Activated CD4-positive, alpha-beta T cell treated with anti-CD3 and anti-CD28 coated beads, Interleukin-2, amount 50 U/mL, for 4 hours (primary cell): ENCODE results near the gene CTNNAL1.
"Not testable (repeated sequence)": the region's sequence is repeated elsewhere in the genome, so short reads cannot be mapped to it uniquely, and the experiment has no call there.

Experiments
- DNase-seq, 2 experiments: peaks; one replicate each; pipeline ENCODE4 v3.0.0-alpha.2; 2020

The CTNNAL1 gene, protein sequence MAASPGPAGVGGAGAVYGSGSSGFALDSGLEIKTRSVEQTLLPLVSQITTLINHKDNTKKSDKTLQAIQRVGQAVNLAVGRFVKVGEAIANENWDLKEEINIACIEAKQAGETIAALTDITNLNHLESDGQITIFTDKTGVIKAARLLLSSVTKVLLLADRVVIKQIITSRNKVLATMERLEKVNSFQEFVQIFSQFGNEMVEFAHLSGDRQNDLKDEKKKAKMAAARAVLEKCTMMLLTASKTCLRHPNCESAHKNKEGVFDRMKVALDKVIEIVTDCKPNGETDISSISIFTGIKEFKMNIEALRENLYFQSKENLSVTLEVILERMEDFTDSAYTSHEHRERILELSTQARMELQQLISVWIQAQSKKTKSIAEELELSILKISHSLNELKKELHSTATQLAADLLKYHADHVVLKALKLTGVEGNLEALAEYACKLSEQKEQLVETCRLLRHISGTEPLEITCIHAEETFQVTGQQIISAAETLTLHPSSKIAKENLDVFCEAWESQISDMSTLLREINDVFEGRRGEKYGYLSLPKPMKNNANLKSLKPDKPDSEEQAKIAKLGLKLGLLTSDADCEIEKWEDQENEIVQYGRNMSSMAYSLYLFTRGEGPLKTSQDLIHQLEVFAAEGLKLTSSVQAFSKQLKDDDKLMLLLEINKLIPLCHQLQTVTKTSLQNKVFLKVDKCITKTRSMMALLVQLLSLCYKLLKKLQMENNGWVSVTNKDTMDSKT

DNA sequence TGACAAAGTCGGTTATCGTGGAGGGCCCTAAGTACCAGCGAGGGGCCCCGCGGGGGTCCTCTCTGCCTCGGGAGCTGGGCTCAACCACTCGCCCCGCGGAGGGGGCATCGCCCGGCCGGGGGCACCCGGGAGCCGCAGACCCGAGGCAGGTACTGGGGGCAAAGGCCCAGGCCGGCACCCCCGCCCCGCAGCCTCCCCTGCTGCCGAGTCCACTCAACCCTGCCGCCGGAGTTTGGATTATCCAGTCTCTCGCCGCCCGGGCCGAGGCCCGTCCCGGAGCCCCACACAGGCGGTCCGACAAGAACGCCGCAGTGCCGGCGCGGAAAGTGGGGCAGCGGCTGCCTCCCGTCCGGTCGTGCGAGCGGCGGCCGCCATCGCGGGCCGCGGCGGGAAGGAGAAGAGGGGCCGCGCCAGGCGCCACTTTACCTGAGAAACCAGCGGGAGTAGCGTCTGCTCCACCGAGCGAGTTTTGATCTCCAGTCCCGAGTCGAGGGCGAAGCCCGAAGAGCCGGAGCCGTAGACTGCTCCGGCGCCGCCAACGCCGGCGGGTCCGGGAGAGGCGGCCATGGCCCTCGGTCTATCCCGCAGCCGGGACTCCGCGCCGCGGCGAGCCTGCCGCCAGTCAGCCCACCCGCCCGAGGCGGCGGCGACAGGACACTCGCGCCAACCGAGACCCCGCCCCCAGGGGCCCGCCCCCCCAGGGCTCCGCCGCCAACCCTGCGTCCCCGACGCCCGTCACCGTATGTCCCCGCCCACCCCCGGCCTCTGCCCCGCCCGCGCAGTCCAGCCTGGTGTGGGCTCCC lies at the start of gene CTNNAL1:
TSS of gene CTNNAL1 (minus strand) at position 624 of the 803 bp plus-strand sequence. CDS start at position 567, 57 bp downstream.
- DNase-seq: peak; percentile 79 to 80

DNA sequence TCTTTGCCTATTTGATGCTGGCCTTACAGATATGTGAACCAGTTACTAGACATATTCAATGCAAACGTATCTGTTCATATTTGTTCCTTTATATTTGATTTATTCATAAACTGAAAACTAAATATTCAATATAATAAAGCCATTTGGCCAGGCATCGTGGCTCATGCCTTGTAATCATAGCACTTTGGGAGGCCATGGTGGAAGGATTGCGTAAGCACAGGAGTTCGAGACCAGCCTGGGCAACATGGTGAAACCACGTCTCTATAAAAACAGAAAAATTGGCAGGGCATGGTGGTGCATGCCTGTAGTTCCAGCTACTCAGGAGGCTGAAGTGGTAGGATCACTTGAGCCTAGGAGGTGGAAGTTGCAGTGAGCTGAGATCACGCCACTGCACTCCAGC lies 49.2 kb upstream of the CTNNAL1 start:
- no peak for DNase-seq

DNA sequence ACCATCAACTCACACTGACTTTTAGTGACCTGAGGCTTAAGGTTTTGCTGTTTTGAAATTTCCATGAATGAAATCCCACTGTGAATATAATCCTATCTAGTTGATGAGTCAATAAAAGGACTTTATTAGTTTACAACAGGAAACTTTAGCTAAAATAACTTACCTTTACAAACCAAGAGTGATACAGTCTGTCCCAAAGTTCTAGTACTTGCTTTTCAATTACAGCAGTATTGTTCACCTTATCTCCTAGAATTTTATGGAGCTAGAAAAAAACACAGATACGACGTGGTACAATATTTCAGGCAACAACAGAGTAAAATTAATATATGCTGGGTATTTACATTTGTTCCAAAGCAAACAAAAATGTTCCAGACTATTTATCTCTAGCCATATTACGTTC lies 46.9 kb upstream of the CTNNAL1 start:
- DNase-seq: no peak

DNA sequence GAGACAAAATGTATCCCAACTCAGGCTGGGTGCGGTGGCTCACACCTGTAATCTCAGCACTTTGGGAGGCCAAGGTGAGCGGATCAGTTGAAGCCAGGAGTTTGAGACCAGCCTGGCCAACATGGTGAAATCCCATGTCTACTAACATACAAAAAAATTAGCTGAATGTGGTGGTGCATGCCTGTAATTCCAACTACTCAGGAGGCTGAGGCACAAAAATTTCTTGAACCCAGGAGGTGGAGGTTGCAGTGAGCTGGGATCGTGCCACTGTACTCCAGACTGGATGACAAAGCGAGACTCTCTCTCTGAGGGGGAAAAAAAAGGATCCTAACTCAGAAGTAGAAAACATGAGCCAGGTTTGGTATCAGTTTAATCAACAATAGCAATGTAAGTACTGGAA lies 39.8 kb upstream of the CTNNAL1 start:
- DNase-seq: not testable (repeated sequence)

DNA sequence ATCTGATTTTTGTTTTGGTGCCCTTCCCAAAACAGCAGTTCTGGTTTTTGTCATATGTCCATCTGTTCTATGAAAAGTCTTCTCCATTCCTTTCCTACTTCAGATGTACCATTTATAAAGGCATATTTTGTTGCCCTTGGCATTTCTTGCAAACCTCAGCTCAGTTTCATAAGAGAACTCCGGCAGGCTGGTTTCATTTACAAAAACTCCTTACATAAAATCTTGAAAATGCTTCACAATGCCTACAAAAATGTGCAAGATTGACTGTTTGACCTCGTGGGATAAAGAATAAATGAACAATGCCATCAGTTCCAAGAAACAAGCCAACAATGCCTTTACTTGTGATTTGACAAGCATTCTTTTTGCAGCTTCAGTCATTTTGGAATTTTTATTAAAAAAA lies 39.1 kb upstream of the CTNNAL1 start:
- no peak for DNase-seq

DNA sequence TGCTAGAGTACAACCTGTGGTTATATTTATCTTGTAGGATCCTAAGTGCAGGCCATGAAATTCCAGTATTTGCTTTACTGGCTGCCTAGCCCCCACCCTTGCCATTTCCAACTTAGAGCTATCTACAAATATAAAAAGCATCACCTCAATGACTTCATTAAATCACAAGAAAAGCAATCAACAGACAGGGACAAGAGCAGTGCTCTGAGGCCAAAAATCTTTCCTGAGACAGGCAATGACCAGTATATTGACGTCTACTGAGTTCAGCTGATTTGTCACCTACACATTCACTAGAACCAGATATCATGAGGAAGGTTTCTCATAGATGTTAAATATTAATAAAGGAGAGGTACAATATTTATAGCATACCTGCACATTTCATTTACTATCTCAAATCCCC lies 38.4 kb upstream of the CTNNAL1 start:
- DNase-seq: no peak

DNA sequence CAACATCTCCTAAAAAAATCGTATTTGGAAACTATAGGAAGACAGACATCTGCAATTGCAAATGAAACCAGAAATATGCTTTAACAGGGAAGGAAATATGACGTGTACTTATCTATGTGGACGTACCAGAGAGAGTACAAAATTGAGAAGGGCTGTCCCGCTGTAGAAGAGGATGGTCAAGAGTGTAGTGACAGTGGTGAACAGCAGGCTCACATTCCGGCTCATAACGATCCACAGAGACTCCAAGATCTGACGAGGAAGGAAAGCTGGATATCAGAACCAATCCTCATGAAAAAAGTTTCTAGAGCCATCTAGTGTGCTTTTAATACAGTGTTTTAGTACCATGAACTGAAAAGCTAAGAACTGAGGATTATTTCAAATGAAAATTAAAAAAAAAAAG lies 37.1 kb upstream of the CTNNAL1 start:
- no peak for DNase-seq

DNA sequence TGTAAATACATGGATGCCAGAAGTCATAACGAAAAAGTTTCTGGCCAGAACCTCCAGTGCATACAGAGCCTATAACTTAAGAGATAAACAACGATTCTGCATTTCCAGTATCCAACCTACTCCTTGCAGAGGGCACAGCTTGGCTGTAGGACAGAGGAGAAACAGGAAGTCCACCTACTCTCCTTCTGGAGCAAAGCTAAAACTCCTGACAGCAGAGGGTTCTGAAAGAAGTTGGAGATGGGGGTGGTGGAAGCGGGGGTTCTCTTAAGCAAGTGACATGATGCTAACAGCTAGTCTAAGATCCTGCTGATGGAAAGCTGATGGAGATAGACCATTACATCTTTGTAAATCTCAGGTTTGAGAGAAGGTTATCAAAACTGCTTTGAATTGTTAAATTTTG lies 35.5 kb upstream of the CTNNAL1 start:
- DNase-seq: no peak

DNA sequence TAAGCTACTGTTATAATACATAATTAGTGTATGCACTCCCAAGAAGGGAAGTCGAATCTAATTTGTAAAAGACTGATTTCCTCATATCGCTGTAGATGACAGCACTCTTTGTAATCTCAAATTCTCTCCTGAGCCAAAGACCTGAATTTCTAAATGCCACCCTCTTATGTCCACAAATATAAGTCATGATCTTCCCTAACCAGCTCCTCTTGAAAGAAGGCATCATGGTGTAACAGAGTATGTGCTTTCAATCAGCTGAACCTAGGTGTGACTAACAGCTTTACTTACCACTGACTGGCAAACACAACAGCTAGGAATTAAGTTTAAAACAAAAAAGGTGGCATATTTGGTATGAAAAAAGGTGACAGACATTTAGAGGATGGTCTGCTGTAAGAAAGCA lies 34.0 kb upstream of the CTNNAL1 start:
- DNase-seq: no peak

DNA sequence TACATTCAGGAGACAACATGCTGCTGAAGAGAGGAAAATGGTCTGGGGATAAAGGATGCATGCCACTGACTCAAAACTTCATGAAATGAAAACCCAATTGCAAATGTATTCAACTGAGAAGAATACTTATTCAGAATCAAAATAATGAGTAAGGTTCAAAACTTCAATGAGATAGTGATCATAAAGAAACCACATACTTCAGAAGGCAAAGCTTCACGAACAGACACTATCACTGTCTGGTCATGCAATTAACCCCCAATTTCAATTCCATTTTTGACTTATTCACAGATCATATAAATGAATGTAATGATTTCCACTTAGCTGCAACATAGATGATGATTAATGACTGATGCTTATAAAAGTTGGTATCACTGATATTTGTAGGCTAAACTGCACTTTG lies 33.0 kb upstream of the CTNNAL1 start:
- no peak for DNase-seq

DNA sequence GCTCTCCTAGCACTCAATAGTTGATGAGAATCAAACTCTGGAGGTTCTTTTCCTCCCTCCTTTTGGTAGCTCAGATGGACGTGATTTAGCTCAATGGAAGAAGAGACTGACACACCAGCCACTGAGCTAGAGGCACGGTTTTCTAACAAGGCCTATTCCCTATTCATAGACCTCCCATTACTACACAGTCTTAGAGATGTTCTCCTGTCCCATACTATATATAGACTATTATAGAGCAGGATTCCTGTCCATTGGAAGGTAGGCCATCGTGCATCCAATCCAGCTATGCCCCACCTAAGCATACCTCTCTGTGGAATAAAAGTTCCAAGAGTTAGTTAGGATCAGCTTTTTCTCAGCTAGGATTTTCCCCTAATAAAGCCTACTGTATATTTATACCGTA lies 30.3 kb upstream of the CTNNAL1 start:
- DNase-seq: no peak

DNA sequence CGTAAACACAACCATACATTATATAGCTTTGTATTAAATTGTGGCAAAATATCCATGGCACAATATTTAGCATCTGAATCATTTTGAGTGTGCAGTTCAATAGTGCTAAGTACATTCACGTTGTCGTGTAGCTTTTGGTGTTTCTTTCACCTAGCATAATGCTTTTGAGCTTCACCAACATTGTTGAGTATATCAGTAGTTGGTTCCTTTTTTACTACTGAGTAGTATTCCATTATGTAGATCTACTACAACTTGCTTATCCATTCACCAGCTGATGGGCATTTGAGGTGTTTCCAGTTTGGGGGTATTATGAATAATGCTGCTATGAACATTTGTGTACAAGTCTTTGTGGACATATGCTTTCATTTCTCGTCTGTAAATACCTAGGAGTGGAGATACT lies 27.3 kb upstream of the CTNNAL1 start:
- no peak for DNase-seq

DNA sequence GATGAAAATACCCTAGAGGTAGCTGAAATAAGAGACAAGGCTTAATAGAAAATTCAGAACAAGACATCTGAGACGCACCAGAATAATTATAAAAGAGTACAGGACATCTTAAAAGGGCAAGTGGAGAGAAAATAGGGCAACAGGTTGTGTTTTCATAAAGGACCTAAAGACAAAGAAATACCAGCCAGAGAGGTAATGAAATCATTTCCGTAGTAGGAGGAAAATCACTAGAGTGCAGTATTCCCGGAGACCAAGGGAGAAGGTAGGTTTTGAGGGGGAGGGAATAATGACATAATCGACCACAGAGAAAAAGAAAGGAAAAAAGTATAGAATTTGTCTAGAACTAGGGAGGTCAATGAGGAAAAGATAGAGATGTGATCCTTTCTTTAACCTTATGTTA lies 26.2 kb upstream of the CTNNAL1 start:
- DNase-seq: no peak

DNA sequence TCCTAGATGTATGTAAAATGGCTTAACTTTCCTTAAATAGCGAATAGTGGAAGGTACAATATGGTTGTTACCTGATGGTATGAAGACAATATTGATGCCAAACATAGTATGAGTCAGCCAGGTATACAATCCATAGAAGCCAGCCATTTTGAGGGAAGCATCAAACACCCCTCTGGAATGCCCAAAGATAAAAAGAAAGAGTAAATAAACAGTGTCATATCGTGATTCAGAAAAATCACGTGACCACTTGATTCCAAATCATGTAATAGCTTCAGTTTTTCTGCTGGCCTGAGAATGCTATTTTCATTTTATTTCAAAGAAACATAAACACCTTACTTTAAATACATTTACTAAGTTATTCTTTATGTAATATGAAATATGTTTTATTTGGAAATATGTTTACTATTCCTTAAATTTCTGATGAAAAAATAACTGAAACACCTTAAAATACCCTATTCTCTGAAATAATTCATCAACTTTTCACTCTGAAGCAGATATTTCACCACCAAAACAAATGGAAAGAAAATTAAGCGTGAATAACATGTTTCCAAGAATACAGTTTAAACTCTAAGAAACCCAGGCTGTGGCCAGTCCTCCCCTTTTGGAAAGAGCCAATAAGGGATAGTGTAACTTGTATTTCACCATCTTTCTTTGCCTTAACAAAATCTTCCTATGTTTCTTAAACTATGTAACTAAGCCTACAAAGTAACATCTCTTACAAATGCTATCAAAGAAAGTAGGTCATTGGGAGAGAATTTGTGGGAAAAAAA lies 24.8 kb upstream of the CTNNAL1 start:
- DNase-seq: no peak

DNA sequence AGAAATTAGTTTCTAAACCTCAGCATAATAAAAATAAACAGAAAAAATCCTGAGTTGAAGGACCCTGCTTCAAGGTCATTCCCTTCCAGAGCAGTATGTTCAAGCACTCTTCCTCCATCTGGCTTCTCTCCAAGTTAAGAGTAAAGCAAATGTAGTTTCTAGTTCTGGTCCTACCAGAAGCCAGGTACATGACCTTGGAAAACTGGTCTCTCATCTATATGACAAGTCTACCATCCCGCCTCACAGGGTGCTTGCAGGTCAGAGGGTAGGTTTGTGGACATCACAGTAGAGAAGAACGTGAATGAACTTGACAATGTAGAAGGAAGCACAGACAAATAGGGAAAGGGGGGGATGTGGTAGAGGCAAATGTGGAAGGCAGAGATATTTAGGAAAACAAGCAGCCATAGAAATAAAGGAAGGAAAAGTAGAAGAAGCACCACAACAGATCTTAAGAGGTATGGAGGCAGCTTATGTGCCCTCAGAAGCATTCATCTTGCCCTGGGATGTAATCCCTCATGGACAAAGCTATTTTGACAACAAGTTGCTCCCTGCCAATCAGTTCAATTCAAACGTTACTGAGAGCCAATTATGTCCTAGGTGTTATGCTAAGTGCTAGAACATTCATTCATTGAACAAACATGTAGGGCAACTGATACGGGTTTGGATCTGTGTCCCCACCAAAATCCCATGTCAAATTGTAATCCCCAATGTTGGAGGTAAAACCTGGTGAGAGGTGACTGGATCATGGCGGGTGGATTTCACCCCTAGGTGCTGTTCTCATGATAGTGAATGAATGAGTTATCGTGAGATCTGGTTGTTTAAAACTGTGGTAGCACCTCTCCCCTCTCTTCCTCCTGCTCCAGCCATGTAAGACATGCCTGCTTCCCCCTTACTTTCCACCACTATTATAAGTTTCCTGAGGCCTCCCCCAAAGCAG lies 23.7 kb upstream of the CTNNAL1 start:
- DNase-seq: no peak

DNA sequence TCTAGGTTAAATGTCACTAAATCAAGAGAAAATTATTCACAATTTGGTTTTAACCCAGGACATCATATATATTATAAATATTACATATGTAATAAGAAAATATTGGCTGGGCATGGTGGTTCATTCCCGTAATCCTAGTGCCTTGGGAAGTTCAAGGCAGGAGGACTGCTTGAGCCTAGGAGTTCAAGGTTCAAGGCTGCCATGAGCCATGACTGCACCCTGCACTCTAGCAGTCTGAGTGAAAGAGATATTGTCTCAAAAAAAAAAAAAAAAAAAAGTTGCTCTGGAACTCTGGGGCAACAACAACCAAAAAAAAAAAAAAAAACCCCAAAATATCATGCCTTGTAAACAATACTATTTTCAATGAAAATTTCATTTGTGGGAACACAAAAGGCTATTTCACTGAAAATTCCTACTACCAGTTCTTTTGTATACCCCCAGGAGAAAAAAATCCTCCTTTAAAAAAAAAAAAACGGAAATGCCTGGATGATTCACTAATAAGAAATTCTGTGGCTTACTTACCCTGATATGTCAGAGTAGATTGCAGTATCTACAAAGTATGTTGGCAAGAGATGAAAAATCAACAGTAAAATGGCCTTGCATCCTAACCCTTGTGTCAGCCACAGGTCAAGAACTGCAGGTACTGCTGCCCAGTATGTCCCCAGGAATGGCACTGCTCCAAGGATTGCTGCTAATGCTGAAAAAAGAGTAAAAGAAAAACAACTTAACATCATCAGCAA lies 22.6 kb upstream of the CTNNAL1 start:
- DNase-seq: no peak

DNA sequence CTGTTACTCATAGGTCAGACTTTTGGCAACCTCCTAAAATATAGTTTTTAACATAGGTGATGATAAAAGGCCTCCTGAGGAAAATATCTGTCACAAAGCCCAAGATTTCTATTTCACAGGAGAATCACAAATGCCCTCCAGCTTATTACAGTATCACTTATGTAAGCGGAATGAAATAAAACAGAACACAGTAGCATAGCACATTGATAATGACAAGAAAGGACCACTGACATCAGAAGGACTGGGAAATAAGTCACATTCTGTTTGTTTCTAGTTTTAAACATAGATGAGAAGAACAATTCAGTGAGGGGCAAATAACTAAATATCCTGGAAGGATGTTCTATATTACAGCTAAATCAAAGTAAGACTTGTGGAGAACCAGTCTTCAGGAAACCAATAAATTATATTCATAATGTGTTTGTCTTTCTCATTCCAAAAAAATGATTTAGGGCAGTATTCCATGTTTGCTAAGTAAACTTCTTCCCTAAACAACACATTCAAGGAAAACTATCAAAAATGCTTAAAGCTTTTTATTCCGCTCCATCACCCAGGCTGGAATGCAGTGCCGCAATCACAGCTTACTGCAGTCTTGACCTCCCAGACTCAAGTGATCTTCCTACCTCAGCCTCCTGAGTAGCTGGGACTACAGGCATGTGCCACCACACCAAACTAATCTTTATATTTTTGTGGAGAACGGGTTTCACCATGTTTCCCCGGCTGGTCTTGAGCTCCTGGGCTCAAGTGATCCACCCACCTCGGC lies 20.8 kb upstream of the CTNNAL1 start:
- no peak for DNase-seq

DNA sequence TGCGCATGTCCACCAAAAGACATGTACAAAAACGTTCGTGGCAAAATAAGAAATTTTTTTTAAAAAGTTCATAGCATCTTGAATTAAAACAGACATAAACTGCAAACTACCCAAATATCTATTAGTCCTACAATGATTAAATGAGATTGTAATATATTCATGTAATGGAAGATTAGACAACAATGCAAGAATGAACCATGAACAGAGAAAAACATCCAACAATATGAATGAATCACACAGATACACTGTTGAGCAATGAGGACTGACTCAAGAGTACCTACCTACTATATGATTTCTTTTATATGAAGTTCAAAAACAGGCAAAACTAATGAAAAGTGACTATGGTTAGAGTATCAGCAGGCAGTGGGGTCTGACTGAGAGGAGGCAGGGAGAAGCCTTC lies 17.9 kb upstream of the CTNNAL1 start:
- no peak for DNase-seq

DNA sequence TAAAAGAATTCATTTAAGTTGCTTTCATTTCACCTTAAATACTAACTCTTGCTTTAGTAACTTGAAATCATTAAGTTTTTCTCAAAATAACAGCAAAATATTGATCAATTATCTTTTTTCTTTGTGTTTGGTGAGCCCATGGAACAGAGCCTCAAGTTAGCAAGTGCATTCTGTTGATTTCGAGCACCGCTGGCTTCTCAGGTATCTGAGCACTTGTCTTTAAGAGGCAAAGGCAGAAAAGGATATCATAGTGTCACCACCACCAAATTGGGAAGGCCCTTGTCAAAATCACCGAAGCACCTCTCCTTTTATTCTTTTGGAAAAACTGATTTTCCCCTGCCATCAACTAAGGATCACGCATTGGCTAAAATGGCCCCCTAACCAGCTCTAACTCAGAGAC lies 17.1 kb upstream of the CTNNAL1 start:
- DNase-seq: no peak

DNA sequence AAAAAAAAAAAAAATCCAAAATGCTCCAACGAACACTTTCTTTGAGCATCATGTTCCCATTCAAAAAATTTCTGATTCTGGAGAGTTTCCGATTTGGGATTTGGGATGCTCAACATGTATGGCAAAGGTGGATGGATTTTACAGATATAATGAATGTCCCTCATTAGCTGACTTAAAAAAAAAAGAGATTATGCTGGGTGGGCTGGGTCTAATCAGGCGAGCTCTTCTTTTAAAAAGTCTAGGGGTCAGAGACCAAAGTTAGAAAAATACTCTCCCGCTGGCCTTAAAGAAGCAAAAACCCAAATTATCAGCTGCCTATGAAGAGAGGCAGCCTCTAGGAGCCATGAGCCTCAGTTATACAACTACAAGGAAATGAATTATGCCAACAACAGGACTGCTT lies 15.2 kb upstream of the CTNNAL1 start:
- no peak for DNase-seq
